ENCODE data around the gene CD200R1L.

The CD200R1L gene

GRCh38 chr3:112799946-112800345, 46.7 kb downstream of the CD200R1L start:
- Histone ChIP-seq H3K4ac (ENCODE audit: low read depth, low read length) (no peak overlapping the region), H3K9ac (ENCODE audit: low read length) (no peak overlapping the region), H3K56ac (ENCODE audit: low read length) (no peak overlapping the region), H3K4me2 (ENCODE audit: low read length) (no peak overlapping the region), H3K27ac (ENCODE audit: low read depth, low read length) (no peak overlapping the region), H3K79me2 (ENCODE audit: control insufficient read depth, insufficient read depth, low read length) (no peaks in the 10 kb centered on the region), H3K27me3 (ENCODE audit: insufficient read depth, low read length, poor library complexity) (no peaks in the 10 kb centered on the region), H3K4me1 (ENCODE audit: control insufficient read depth, low read depth, low read length) (no peaks in the 10 kb centered on the region), H3K18ac (ENCODE audit: low read length) (no peak overlapping the region), H4K5ac (ENCODE audit: low read length) (no peak overlapping the region), H3K36me3 (ENCODE audit: control insufficient read depth, insufficient read depth, low read length) (no peaks in the 10 kb centered on the region), H3K79me1 (ENCODE audit: low read length) (no peaks in the 10 kb centered on the region), H3K23ac (ENCODE audit: low read length) (no peak overlapping the region), H2AK5ac (ENCODE audit: low read length) (no peak overlapping the region), H2BK15ac (replicated peaks; ENCODE audit: low read depth) (no peak overlapping the region), H3K4me3 (ENCODE audit: low read length) (no peak overlapping the region), H2BK120ac (ENCODE audit: low read depth, low read length) (peak overlapping the region; percentile 28), H2BK5ac (ENCODE audit: low read length) (no peak overlapping the region), H4K8ac (ENCODE audit: low read depth, low read length) (no peak overlapping the region)
- no peak for DNase-seq

- H3K23ac ChIP-seq (ENCODE audit: low read length), result no peak overlapping the region
- H3K18ac ChIP-seq (ENCODE audit: low read length), result peak overlapping the region; percentile 53
- H2BK120ac ChIP-seq (ENCODE audit: low read depth, low read length), result no peak overlapping the region
- H3K4me1 ChIP-seq (ENCODE audit: control insufficient read depth, low read depth, low read length), result peaks cover 8% of the 10 kb centered on the region
- H3K4me2 ChIP-seq (ENCODE audit: low read length), result no peak overlapping the region
- no peak overlapping the region for H3K56ac ChIP-seq (ENCODE audit: low read length)
- H3K79me1 ChIP-seq (ENCODE audit: low read length), result no peaks in the 10 kb centered on the region
- H2BK5ac ChIP-seq (ENCODE audit: low read length), result no peak overlapping the region
- no peak overlapping the region for H2AK5ac ChIP-seq (ENCODE audit: low read length)
- H3K4ac ChIP-seq (ENCODE audit: low read depth, low read length), result no peak overlapping the region
- H3K4me3 ChIP-seq (ENCODE audit: low read length), result no peak overlapping the region
- no peak overlapping the region for H3K9ac ChIP-seq (ENCODE audit: low read length)
- H4K8ac ChIP-seq (ENCODE audit: low read depth, low read length), result no peak overlapping the region
- H3K79me2 ChIP-seq (ENCODE audit: control insufficient read depth, insufficient read depth, low read length), result no peaks in the 10 kb centered on the region
- no peaks in the 10 kb centered on the region for H3K27me3 ChIP-seq (ENCODE audit: insufficient read depth, low read length, poor library complexity)
- no peak overlapping the region for H4K5ac ChIP-seq (ENCODE audit: low read length)
- H3K27ac ChIP-seq (ENCODE audit: low read depth, low read length), result peak overlapping the region; percentile 19
- no CpG with 5 or more reads among the region's 6 CpGs for WGBS (ENCODE audit: extremely low coverage, insufficient coverage, low lambda C conversion rate)
- DNase-seq, result peak; percentile 78
- no peak overlapping the region for H2BK15ac ChIP-seq (replicated peaks; ENCODE audit: low read depth)
- H3K36me3 ChIP-seq (ENCODE audit: control insufficient read depth, insufficient read depth, low read length), result no peaks in the 10 kb centered on the region
Observed at GRCh38 chr3:112794622-112795172, 52.0 kb downstream of the CD200R1L start.

GRCh38 chr3:112793326-112794081, 53.2 kb downstream of the CD200R1L start:
- Histone ChIP-seq H3K23ac (ENCODE audit: low read length) (no peak overlapping the region), H3K27ac (ENCODE audit: low read depth, low read length) (no peak overlapping the region), H2BK5ac (ENCODE audit: low read length) (peak overlapping the region; percentile 44), H4K8ac (ENCODE audit: low read depth, low read length) (no peak overlapping the region), H2BK120ac (ENCODE audit: low read depth, low read length) (peak overlapping the region; percentile 37), H4K5ac (ENCODE audit: low read length) (no peak overlapping the region), H3K9ac (ENCODE audit: low read length) (no peak overlapping the region), H2BK15ac (replicated peaks; ENCODE audit: low read depth) (no peak overlapping the region), H3K27me3 (ENCODE audit: insufficient read depth, low read length, poor library complexity) (no peaks in the 10 kb centered on the region), H3K56ac (ENCODE audit: low read length) (peak overlapping the region; percentile 52), H3K79me1 (ENCODE audit: low read length) (no peaks in the 10 kb centered on the region), H3K4me1 (ENCODE audit: control insufficient read depth, low read depth, low read length) (peaks cover 8% of the 10 kb centered on the region), H3K4me2 (ENCODE audit: low read length) (no peak overlapping the region), H3K4ac (ENCODE audit: low read depth, low read length) (no peak overlapping the region), H3K79me2 (ENCODE audit: control insufficient read depth, insufficient read depth, low read length) (no peaks in the 10 kb centered on the region), H3K18ac (ENCODE audit: low read length) (no peak overlapping the region), H2AK5ac (ENCODE audit: low read length) (peak overlapping the region; percentile 75), H3K36me3 (ENCODE audit: control insufficient read depth, insufficient read depth, low read length) (no peaks in the 10 kb centered on the region), H3K4me3 (ENCODE audit: low read length) (no peak overlapping the region)
- WGBS (ENCODE audit: extremely low coverage, insufficient coverage, low lambda C conversion rate), result no CpG with 5 or more reads among the region's 3 CpGs
- DNase-seq, result no peak

GRCh38 chr3:112791736-112792135, 54.9 kb downstream of the CD200R1L start:
- Histone ChIP-seq H3K18ac (ENCODE audit: low read length) (no peak overlapping the region), H3K4me3 (ENCODE audit: low read length) (no peak overlapping the region), H3K56ac (ENCODE audit: low read length) (no peak overlapping the region), H3K79me2 (ENCODE audit: control insufficient read depth, insufficient read depth, low read length) (no peaks in the 10 kb centered on the region), H2BK5ac (ENCODE audit: low read length) (no peak overlapping the region), H2BK15ac (replicated peaks; ENCODE audit: low read depth) (no peak overlapping the region), H3K36me3 (ENCODE audit: control insufficient read depth, insufficient read depth, low read length) (no peaks in the 10 kb centered on the region), H3K4ac (ENCODE audit: low read depth, low read length) (no peak overlapping the region), H4K8ac (ENCODE audit: low read depth, low read length) (no peak overlapping the region), H3K27me3 (ENCODE audit: insufficient read depth, low read length, poor library complexity) (no peaks in the 10 kb centered on the region), H3K9ac (ENCODE audit: low read length) (no peak overlapping the region), H4K5ac (ENCODE audit: low read length) (no peak overlapping the region), H3K4me2 (ENCODE audit: low read length) (no peak overlapping the region), H3K23ac (ENCODE audit: low read length) (no peak overlapping the region), H3K27ac (ENCODE audit: low read depth, low read length) (no peak overlapping the region), H2BK120ac (ENCODE audit: low read depth, low read length) (no peak overlapping the region), H2AK5ac (ENCODE audit: low read length) (no peak overlapping the region), H3K4me1 (ENCODE audit: control insufficient read depth, low read depth, low read length) (peaks cover 8% of the 10 kb centered on the region), H3K79me1 (ENCODE audit: low read length) (no peaks in the 10 kb centered on the region)
- WGBS (ENCODE audit: extremely low coverage, insufficient coverage, low lambda C conversion rate), result no CpG with 5 or more reads among the region's 2 CpGs
- DNase-seq, result no peak

GRCh38 chr3:112789787-112790186, 56.9 kb downstream of the CD200R1L start:
- Histone ChIP-seq H3K4me3 (ENCODE audit: low read length) (no peak overlapping the region), H3K27me3 (ENCODE audit: insufficient read depth, low read length, poor library complexity) (no peaks in the 10 kb centered on the region)
- WGBS (ENCODE audit: extremely low coverage, insufficient coverage, low lambda C conversion rate), result no CpG with 5 or more reads among the region's 3 CpGs

More at GRCh38 chr3:112789787-112790186, 56.9 kb downstream of the CD200R1L start:
- Histone ChIP-seq H4K8ac (ENCODE audit: low read depth, low read length) (no peak overlapping the region), H3K27ac (ENCODE audit: low read depth, low read length) (no peak overlapping the region), H4K5ac (ENCODE audit: low read length) (no peak overlapping the region), H2AK5ac (ENCODE audit: low read length) (peak overlapping the region; percentile 51), H3K79me1 (ENCODE audit: low read length) (no peaks in the 10 kb centered on the region), H2BK5ac (ENCODE audit: low read length) (no peak overlapping the region), H3K56ac (ENCODE audit: low read length) (no peak overlapping the region), H3K4me2 (ENCODE audit: low read length) (no peak overlapping the region), H3K79me2 (ENCODE audit: control insufficient read depth, insufficient read depth, low read length) (no peaks in the 10 kb centered on the region), H3K9ac (ENCODE audit: low read length) (no peak overlapping the region), H3K4me1 (ENCODE audit: control insufficient read depth, low read depth, low read length) (peaks cover 12% of the 10 kb centered on the region), H3K18ac (ENCODE audit: low read length) (no peak overlapping the region), H2BK120ac (ENCODE audit: low read depth, low read length) (no peak overlapping the region), H3K23ac (ENCODE audit: low read length) (no peak overlapping the region), H3K4ac (ENCODE audit: low read depth, low read length) (no peak overlapping the region), H3K36me3 (ENCODE audit: control insufficient read depth, insufficient read depth, low read length) (no peaks in the 10 kb centered on the region), H2BK15ac (replicated peaks; ENCODE audit: low read depth) (no peak overlapping the region)
- no peak for DNase-seq

Measured in mesendoderm (in vitro differentiated cells).